PC-9 (cell line): ENCODE measurements around the gene BCR. TPM values are rescaled to one million over a fixed set of nuclear protein-coding genes. Genes with fewer than 3 reads are reported as not detected.

Source experiments
- BruUV-seq: library from RNA; stranded (reverse); fragments of 400-500 nt; replicated peaks from 2 replicates; lab custom pipeline; 2021; lab: Mats Ljungman, UMichigan
- CTCF ChIA-PET: fragments of 300-600 bp; sonication (Branson Sonifier 250); formaldehyde crosslinking; loops from one replicate; lab custom pipeline; 2022; ENCODE audit warnings: antibody characterized with exemption; lab: Charles Lee
- POLR2A ChIA-PET: fragments of 300-600 bp; sonication (Branson Sonifier 250); formaldehyde crosslinking; loops from one replicate; lab custom pipeline; 2022; ENCODE audit warnings: antibody characterized with exemption; ENCODE audit not compliant: unreplicated experiment; lab: Charles Lee
- DNase-seq, 2 experiments: peaks; one replicate each; pipeline versions ENCODE4 v3.0.0 to v3.0.0-alpha.2; 2015 to 2022; ENCODE audit warnings: mixed read lengths in 1 of 2
- H2AFZ ChIP-seq: fragments of 200-600 bp; sonication (generic); 2 replicates; pipeline ENCODE4 v1.8.1; 2017; ENCODE audit warnings: antibody characterized with exemption
- H3F3A ChIP-seq: fragments of 200-600 bp; sonication (generic); 2 replicates; pipeline ENCODE4 v1.8.1; 2017; ENCODE audit warnings: antibody characterized with exemption, mild to moderate bottlenecking, low read depth; ENCODE audit not compliant: insufficient read depth
- H3K27ac ChIP-seq: fragments of 200-600 bp; sonication (generic); 2 replicates; pipeline ENCODE4 v1.6.1; 2016; ENCODE audit warnings: mixed run types
- H3K27me3 ChIP-seq: fragments of 200-600 bp; sonication (generic); 2 replicates; pipeline ENCODE4 v1.6.1; 2016; ENCODE audit warnings: low read depth, mixed run types; ENCODE audit not compliant: insufficient read depth
- H3K36me3 ChIP-seq: fragments of 200-600 bp; sonication (generic); 2 replicates; pipeline ENCODE4 v1.6.1; 2016; ENCODE audit warnings: low read depth, mixed run types
- H3K4me1 ChIP-seq: fragments of 200-600 bp; sonication (generic); replicated peaks from 2 replicates; pipeline ENCODE4 v1.6.1; 2016; ENCODE audit warnings: mixed run types; ENCODE audit not compliant: insufficient read depth
- H3K4me2 ChIP-seq: fragments of 200-600 bp; sonication (generic); 2 replicates; pipeline ENCODE4 v1.6.1; 2017; ENCODE audit warnings: mixed run types
- H3K4me3 ChIP-seq: fragments of 200-600 bp; sonication (generic); 2 replicates; pipeline ENCODE4 v1.6.1; 2016; ENCODE audit warnings: mixed run types
- H3K79me2 ChIP-seq: fragments of 200-600 bp; sonication (generic); 2 replicates; pipeline ENCODE4 v1.6.1; 2017; ENCODE audit warnings: low read depth, mixed run types
- H3K9me2 ChIP-seq: fragments of 200-600 bp; sonication (generic); 2 replicates; pipeline ENCODE4 v1.8.1; 2017; ENCODE audit warnings: mild to moderate bottlenecking; ENCODE audit not compliant: insufficient read depth
- H3K9me3 ChIP-seq: fragments of 200-600 bp; sonication (generic); 2 replicates; pipeline ENCODE4 v1.8.1; 2016; ENCODE audit warnings: low read depth; ENCODE audit not compliant: insufficient read depth
- H4K20me1 ChIP-seq: fragments of 200-600 bp; sonication (generic); 2 replicates; pipeline ENCODE4 v1.8.1; 2017; ENCODE audit not compliant: insufficient read depth
- EZH2 ChIP-seq: fragments of 200-600 bp; sonication (generic); IDR thresholded peaks from 2 replicates; pipeline ENCODE4 v1.8.0; 2017; ENCODE audit warnings: antibody characterized with exemption, low read depth
- intact Hi-C: fragments of 100-400 bp; cut with micrococcal nuclease; formaldehyde crosslinking; loops from one replicate; pipeline ENCODE4 v1.10.0; 2022; ENCODE audit not compliant: unreplicated experiment
- total RNA-seq: library from RNA; stranded (reverse); gene quantifications from 2 replicates; pipeline ENCODE4 v1.2.3, GENCODE V29; 2021
- TF ChIP-seq, protein P1 (sequence below): fragments of 200-600 bp; sonication (generic); conservative IDR thresholded peaks from 2 replicates; pipeline ENCODE4 v1.6.1; 2017; ENCODE audit warnings: mixed run types, antibody characterized with exemption, mild to moderate bottlenecking, moderate library complexity

Gene BCR
- total RNA-seq, 1 experiment from 2014 or later, result 47.8 TPM

DNA sequence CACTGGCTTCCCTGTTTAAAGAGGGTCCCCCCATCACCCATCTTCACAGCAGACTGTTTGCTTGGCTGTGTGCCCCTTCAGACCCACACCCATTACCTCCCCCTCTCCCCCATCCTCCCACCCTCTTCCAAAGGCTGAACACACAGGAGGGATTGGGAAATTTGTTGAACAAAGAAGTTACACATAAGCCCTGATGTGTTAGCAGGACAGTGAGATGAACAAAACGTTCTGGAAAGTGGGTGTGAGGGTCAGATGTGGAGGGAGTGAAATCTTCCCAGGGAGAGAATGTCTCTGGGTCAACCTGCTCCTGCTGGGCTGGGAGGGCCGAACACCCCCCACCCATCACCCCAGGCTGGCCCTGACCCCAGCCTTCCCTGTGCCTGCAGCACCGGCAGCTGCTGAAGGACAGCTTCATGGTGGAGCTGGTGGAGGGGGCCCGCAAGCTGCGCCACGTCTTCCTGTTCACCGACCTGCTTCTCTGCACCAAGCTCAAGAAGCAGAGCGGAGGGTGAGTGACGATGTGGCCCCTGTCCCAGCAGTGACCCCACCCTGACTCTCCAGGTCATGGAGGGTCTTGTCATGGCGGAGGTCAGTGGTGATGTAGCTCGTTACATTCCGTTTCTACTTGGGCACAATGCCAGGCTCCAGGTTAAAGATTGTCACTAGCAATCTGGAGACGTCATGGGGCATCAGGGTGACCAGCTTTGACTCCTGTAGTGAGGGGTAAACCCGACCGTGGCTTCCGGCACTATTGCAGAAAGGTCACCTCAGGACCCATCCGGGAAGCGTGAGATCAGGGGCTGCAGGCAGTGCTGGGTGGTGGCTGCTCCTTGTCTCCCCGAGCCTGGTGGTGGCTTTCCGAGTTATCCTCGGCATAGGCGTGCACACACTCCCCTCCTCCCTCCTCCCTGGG, 103.5 kb downstream of the BCR start:
- Histone ChIP-seq H3F3A (peaks cover 20% of the 10 kb centered on the region; the same call in 1 of the 2 replicates), H3K27ac (no peak overlapping the region), H3K4me1 (peaks cover 18% of the 10 kb centered on the region), H4K20me1 (peaks cover 2% of the 10 kb centered on the region; the same call in 1 of the 2 replicates), H3K9me3 (no peaks in the 10 kb centered on the region), H3K4me2 (no peak overlapping the region), H3K27me3 (no peaks in the 10 kb centered on the region), H3K79me2 (0 out of 2 replicates have a peak, but pooled peaks cover 11% of the 10 kb centered on the region), H3K4me3 (no peak overlapping the region), H2AFZ (no peak overlapping the region), H3K36me3 (no peaks in the 10 kb centered on the region), H3K9me2 (no peaks in the 10 kb centered on the region)
- no peak for TF ChIP-seq EZH2
- TF ChIP-seq, protein P1, sequence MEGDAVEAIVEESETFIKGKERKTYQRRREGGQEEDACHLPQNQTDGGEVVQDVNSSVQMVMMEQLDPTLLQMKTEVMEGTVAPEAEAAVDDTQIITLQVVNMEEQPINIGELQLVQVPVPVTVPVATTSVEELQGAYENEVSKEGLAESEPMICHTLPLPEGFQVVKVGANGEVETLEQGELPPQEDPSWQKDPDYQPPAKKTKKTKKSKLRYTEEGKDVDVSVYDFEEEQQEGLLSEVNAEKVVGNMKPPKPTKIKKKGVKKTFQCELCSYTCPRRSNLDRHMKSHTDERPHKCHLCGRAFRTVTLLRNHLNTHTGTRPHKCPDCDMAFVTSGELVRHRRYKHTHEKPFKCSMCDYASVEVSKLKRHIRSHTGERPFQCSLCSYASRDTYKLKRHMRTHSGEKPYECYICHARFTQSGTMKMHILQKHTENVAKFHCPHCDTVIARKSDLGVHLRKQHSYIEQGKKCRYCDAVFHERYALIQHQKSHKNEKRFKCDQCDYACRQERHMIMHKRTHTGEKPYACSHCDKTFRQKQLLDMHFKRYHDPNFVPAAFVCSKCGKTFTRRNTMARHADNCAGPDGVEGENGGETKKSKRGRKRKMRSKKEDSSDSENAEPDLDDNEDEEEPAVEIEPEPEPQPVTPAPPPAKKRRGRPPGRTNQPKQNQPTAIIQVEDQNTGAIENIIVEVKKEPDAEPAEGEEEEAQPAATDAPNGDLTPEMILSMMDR, result no peak
- ChIA-PET POLR2A (no interaction called here), CTCF (no interaction called here)
- DNase-seq, result no peak
- no TSS peak for BruUV-seq
- intact Hi-C loops, result loop anchor here (5.0 kb wide), 1 partner anchor 327 kb away; no protein-coding TSS in a partner anchor

DNA sequence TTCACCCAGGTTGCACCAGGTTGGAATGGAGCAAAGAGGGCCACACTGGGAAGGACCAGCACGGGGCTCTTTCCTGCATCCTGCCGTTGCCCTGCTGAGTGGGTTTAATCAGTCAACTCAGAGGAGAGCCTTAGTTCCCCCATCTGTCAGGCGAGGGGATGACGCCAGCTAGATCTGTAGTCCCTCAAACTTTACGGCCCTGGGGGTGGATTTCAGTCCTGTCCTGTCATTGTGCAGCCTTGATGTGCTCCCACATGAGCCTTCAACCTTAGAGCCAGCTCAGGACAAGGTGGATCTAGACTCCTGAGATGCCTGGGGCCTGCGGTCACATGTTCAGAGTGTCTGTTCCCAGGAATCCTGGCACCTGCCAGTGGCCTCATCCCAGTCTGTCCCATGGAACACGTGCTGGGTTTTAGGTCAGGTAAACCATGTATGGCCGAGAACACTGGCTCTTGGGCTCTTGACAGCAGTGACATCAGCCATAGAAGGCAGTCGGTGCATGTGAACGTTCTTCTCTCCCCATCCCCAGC, 104.3 kb downstream of the BCR start:
- ChIA-PET CTCF (no interaction called here), POLR2A (no interaction called here)
- Histone ChIP-seq H3K79me2 (0 out of 2 replicates have a peak, but pooled peaks cover 11% of the 10 kb centered on the region), H3F3A (peaks cover 20% of the 10 kb centered on the region; the same call in 1 of the 2 replicates), H3K27me3 (no peaks in the 10 kb centered on the region), H4K20me1 (peaks cover 2% of the 10 kb centered on the region; the same call in 1 of the 2 replicates), H3K4me3 (no peak overlapping the region), H2AFZ (no peak overlapping the region), H3K9me2 (no peaks in the 10 kb centered on the region), H3K36me3 (no peaks in the 10 kb centered on the region), H3K9me3 (no peaks in the 10 kb centered on the region), H3K4me1 (peaks cover 18% of the 10 kb centered on the region), H3K4me2 (no peak overlapping the region), H3K27ac (no peak overlapping the region)
- BruUV-seq, result no TSS peak
- intact Hi-C loops, result loop anchor here (5.0 kb wide), 1 partner anchor 327 kb away; no protein-coding TSS in a partner anchor
- no peak for DNase-seq
- TF ChIP-seq, protein P1, result no peak
- no peak for TF ChIP-seq EZH2

DNA sequence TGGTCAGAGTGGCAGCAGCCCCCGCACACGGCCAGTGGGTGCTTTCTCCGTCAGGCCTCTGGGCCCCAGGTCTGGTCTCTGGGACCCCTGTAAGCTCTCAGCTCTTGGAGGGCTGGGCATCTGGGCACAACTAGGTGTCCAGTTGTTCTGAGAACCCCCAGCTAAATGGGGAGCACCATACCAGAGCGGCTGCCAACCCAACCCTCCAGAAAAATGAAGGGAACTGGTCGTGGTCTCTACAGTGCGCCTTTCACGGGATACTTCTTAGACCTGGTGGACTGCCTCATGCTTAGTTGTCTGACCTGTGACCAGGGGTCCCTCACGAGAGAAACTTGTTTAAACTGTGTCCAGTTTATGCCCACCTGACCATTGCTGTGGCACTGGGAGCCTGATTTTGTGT, 104.9 kb downstream of the BCR start:
- ChIA-PET CTCF (no interaction called here), POLR2A (no interaction called here)
- Histone ChIP-seq H3K4me1 (peaks cover 18% of the 10 kb centered on the region), H3K27ac (no peak overlapping the region), H2AFZ (no peak overlapping the region), H3K4me2 (no peak overlapping the region), H3K36me3 (no peaks in the 10 kb centered on the region), H3F3A (peaks cover 20% of the 10 kb centered on the region; the same call in 1 of the 2 replicates), H3K9me3 (no peaks in the 10 kb centered on the region), H3K27me3 (no peaks in the 10 kb centered on the region), H3K9me2 (no peaks in the 10 kb centered on the region), H4K20me1 (peaks cover 4% of the 10 kb centered on the region; the same call in 1 of the 2 replicates), H3K4me3 (no peak overlapping the region), H3K79me2 (0 out of 2 replicates have a peak, but pooled peaks cover 11% of the 10 kb centered on the region)
- no TSS peak for BruUV-seq
- DNase-seq, result no peak
- intact Hi-C loops, result no loop called here
- TF ChIP-seq EZH2, result no peak
